DND-41 (cell line): Measurements from ENCODE around the gene SUSD6.

Source experiments
- EZH2 ChIP-seq: IDR thresholded peaks from 3 replicates; pipeline ENCODE4 v1.6.1; 2012; ENCODE audit warnings: borderline replicate concordance, low read depth, mild to moderate bottlenecking, moderate library complexity, low read length, inconsistent platforms; ENCODE audit not compliant: severe bottlenecking
- TF ChIP-seq, protein P1 (sequence below): IDR thresholded peaks from 2 replicates; pipeline ENCODE4 v1.5.1; 2012; ENCODE audit warnings: borderline replicate concordance, low read length, moderate library complexity, mild to moderate bottlenecking; ENCODE audit not compliant: poor library complexity, severe bottlenecking; ENCODE audit errors: extremely low read depth

DNA sequence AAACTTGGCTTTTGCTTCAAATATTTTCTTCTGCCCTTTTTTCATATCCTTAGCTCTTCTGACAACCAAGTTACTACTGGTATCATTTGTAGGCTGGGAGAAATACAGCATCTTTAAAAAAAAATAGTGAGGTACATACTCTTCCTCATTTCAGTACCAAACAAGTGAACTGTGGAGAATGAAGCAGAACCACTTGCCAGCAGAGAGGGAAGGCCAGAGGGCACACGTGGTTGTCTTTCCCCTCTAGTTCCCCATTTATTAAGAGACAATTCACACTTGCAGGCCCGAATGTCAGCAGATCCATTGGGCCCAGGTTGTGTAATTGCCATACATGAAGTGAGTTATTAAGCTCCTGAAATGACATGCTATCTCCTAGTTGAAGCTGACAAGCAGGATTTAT lies 3.2 kb downstream of the SUSD6 start:
- TF ChIP-seq, protein P1, sequence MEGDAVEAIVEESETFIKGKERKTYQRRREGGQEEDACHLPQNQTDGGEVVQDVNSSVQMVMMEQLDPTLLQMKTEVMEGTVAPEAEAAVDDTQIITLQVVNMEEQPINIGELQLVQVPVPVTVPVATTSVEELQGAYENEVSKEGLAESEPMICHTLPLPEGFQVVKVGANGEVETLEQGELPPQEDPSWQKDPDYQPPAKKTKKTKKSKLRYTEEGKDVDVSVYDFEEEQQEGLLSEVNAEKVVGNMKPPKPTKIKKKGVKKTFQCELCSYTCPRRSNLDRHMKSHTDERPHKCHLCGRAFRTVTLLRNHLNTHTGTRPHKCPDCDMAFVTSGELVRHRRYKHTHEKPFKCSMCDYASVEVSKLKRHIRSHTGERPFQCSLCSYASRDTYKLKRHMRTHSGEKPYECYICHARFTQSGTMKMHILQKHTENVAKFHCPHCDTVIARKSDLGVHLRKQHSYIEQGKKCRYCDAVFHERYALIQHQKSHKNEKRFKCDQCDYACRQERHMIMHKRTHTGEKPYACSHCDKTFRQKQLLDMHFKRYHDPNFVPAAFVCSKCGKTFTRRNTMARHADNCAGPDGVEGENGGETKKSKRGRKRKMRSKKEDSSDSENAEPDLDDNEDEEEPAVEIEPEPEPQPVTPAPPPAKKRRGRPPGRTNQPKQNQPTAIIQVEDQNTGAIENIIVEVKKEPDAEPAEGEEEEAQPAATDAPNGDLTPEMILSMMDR, result no peak
- TF ChIP-seq EZH2, result no peak
